GM23338 (cell line): Measurements from ENCODE around the gene SMAD3. TPM values are rescaled to one million over a fixed set of nuclear protein-coding genes. Genes with fewer than 3 reads are reported as not detected.

Experiments
- ATAC-seq: fragments of 200-7000 bp; cut with Tn5 transposase; 3 replicates; pipeline ENCODE4 v1.9.1; 2020
- DNase-seq: peaks from one replicate; pipeline ENCODE4 v3.0.0-alpha.2; 2015; ENCODE audit warnings: low spot score
- H2AFZ ChIP-seq: fragments of 200-600 bp; sonication (generic); 2 replicates; pipeline ENCODE4 v1.8.0; 2016; ENCODE audit warnings: antibody characterized with exemption, mild to moderate bottlenecking, moderate library complexity
- H3F3A ChIP-seq: fragments of 200-600 bp; sonication (generic); replicated peaks from 2 replicates; pipeline ENCODE4 v1.8.0; 2017; ENCODE audit warnings: antibody characterized with exemption, mixed run types, low read depth
- H3K27ac ChIP-seq: fragments of 200-600 bp; sonication (generic); 2 replicates; pipeline ENCODE4 v1.6.1; 2016; ENCODE audit warnings: low read depth
- H3K27me3 ChIP-seq: fragments of 200-600 bp; sonication (generic); 2 replicates; pipeline ENCODE4 v1.8.0; 2016; ENCODE audit warnings: mild to moderate bottlenecking, mixed run types, moderate library complexity; ENCODE audit not compliant: insufficient read depth
- H3K36me3 ChIP-seq: fragments of 200-600 bp; sonication (generic); 2 replicates; pipeline ENCODE4 v1.8.0; 2016; ENCODE audit warnings: mild to moderate bottlenecking; ENCODE audit not compliant: insufficient read depth
- H3K4me1 ChIP-seq: fragments of 200-600 bp; sonication (generic); 2 replicates; pipeline ENCODE4 v1.8.0; 2016; ENCODE audit warnings: mild to moderate bottlenecking, moderate library complexity; ENCODE audit not compliant: insufficient read depth
- H3K4me2 ChIP-seq: fragments of 200-600 bp; sonication (generic); 2 replicates; pipeline ENCODE4 v1.7.1; 2017; ENCODE audit warnings: mixed run types
- H3K4me3 ChIP-seq: fragments of 200-600 bp; sonication (generic); 2 replicates; pipeline ENCODE4 v1.6.1; 2016; ENCODE audit warnings: mixed run types
- H3K79me2 ChIP-seq: fragments of 200-600 bp; sonication (generic); replicated peaks from 2 replicates; pipeline ENCODE4 v1.8.0; 2017; ENCODE audit warnings: mild to moderate bottlenecking; ENCODE audit not compliant: insufficient read depth
- H3K9me2 ChIP-seq: fragments of 200-600 bp; sonication (generic); 2 replicates; pipeline ENCODE4 v1.8.0; 2017; ENCODE audit not compliant: insufficient read depth
- H4K20me1 ChIP-seq: fragments of 200-600 bp; sonication (generic); replicated peaks from 2 replicates; pipeline ENCODE4 v1.8.0; 2017; ENCODE audit warnings: mild to moderate bottlenecking; ENCODE audit not compliant: insufficient read depth
- H3K27ac Mint-ChIP-seq: 2 replicates; pipeline ENCODE4 v1.8.0; 2020; ENCODE audit warnings: inconsistent platforms, mild to moderate bottlenecking, moderate library complexity, mixed read lengths
- H3K27me3 Mint-ChIP-seq: 3 replicates; pipeline ENCODE4 v1.8.0; 2022; ENCODE audit warnings: low read depth, mild to moderate bottlenecking, moderate library complexity, mixed read lengths, inconsistent platforms; ENCODE audit not compliant: insufficient read depth, poor library complexity
- H3K36me3 Mint-ChIP-seq: 3 replicates; pipeline ENCODE4 v1.8.0; 2021; ENCODE audit warnings: low read depth, mild to moderate bottlenecking, inconsistent platforms, moderate library complexity, mixed read lengths
- H3K4me1 Mint-ChIP-seq: 3 replicates; pipeline ENCODE4 v1.8.0; 2020; ENCODE audit warnings: mild to moderate bottlenecking, inconsistent platforms, mixed read lengths
- H3K4me3 Mint-ChIP-seq: 3 replicates; pipeline ENCODE4 v1.8.0; 2021; ENCODE audit warnings: moderate library complexity, mild to moderate bottlenecking, inconsistent platforms, mixed read lengths
- H3K9me3 Mint-ChIP-seq: 3 replicates; pipeline ENCODE4 v1.8.0; 2020; ENCODE audit warnings: moderate library complexity, mild to moderate bottlenecking, inconsistent platforms, mixed read lengths
- CREB1 ChIP-seq: fragments of 250-450 bp; sonication (Bioruptor Pico); IDR thresholded peaks from 2 replicates; pipeline ENCODE4 v1.5.0; 2020; ENCODE audit warnings: low read depth, mild to moderate bottlenecking, moderate library complexity
- EZH2 ChIP-seq: fragments of 200-600 bp; sonication (generic); IDR thresholded peaks from one replicate; pipeline ENCODE4 v1.8.0; 2017; ENCODE audit warnings: antibody characterized with exemption, mild to moderate bottlenecking, low read depth; ENCODE audit not compliant: unreplicated experiment
- EZH2phosphoT487 ChIP-seq: fragments of 200-600 bp; sonication (generic); IDR thresholded peaks from one replicate; pipeline ENCODE4 v1.8.1; 2018; ENCODE audit warnings: antibody characterized with exemption; ENCODE audit not compliant: unreplicated experiment
- NANOG ChIP-seq: IDR thresholded peaks from 2 replicates; pipeline ENCODE4 v1.6.1; 2016; ENCODE audit warnings: antibody characterized with exemption, borderline replicate concordance
- STAT1 ChIP-seq: IDR thresholded peaks from one replicate; pipeline ENCODE4 v1.6.1; 2016; ENCODE audit warnings: antibody characterized with exemption; ENCODE audit not compliant: unreplicated experiment
- polyA plus RNA-seq: library from polyadenylated mRNA; unstranded; fragments of >200 nt; fragmentation: Nextera tagmentation; extraction: Ambion mirVana; gene quantifications from 2 replicates; pipeline ENCODE4 v1.2.1, GENCODE V29; 2016
- total RNA-seq: library from RNA; depleted of rRNA; stranded (reverse); fragments of >200 nt; shearing (Covaris generic); gene quantifications from 2 replicates; pipeline ENCODE4 v1.2.3, GENCODE V29; 2014
- TF ChIP-seq, protein P1 (sequence below), 2 experiments: fragments of 200-600 bp in 1 of 2; sonication (generic) in 1 of 2; conservative IDR thresholded peaks; 2 replicates each; pipeline versions ENCODE4 v1.5.1 to v1.6.1; 2016 to 2017; ENCODE audit warnings: antibody characterized with exemption in 2 of 2, low read depth in 2 of 2, mild to moderate bottlenecking in 2 of 2, moderate library complexity in 1 of 2
- TF ChIP-seq, protein P2 (sequence below): fragments of 250-450 bp; sonication (Bioruptor Pico); IDR thresholded peaks from 2 replicates; pipeline ENCODE4 v1.5.0; 2020; ENCODE audit warnings: mild to moderate bottlenecking, moderate library complexity

Gene SMAD3
- total and polyA plus RNA-seq, 2 experiments from 2014 or later: 4.9 to 11.6 TPM

DNA sequence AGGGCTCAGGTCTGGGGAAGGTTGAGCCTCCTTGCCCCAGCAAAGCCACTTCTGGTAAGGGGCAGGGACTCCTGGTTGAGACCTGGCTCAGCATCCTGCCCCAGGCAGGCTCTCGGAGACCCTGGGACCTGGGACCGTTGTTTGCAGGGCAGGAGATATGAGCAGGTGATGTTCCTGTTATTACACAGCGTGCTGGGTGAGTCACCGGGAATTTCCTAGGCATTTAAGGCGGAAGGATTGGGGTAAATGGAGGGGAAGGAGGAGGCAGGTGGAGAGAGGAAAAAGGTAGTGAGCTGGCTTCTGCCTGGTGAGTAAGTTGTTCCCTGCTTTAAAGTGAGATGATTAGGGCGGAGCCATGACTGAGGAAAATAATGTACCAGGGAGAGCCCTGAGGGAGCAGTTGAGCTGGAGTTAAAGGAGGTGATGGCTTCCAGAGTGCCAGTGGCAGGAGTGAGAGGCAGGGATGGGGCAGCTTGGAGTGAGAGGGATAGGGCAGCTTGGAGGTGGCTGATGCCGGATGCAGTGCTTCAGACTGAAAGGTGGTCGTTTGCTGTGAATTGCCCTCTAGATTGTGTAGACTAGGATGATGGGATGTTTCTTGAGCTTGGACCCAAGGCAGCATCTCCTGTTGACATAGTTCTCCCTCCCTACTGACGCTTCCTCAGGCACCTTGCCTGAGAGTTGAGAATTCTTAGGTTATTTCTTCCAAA lies 109.6 kb downstream of the SMAD3 start:
- H3K4me1 Mint-ChIP-seq: peaks cover 36% of the 10 kb centered on the region

More for the DNA sequence above, 109.6 kb downstream of the SMAD3 start:
- Histone ChIP-seq H3K27me3 (no peaks in the 10 kb centered on the region), H3K36me3 (no peaks in the 10 kb centered on the region; the same call in 1 of the 2 replicates), H3K9me2 (no peaks in the 10 kb centered on the region), H3K4me3 (no peak overlapping the region), H3K27ac (no peak overlapping the region), H4K20me1 (no peaks in the 10 kb centered on the region), H3K4me2 (no peak overlapping the region), H3K79me2 (no peaks in the 10 kb centered on the region), H3K4me1 (peaks cover 7% of the 10 kb centered on the region; the same call in 1 of the 2 replicates), H2AFZ (no peak overlapping the region), H3F3A (no peaks in the 10 kb centered on the region)
- peak; percentile 23 for ATAC-seq
- H3K9me3 Mint-ChIP-seq: no peaks in the 10 kb centered on the region; the same call in 2 of the 3 replicates
- H3K27me3 Mint-ChIP-seq: peaks cover 15% of the 10 kb centered on the region
- peak overlapping the region; percentile 37; the same call in 1 of the 2 replicates for H3K27ac Mint-ChIP-seq
- no peak for DNase-seq
- H3K4me3 Mint-ChIP-seq: no peak overlapping the region
- TF ChIP-seq CREB1 (CRISPR knock-in tag) (no peak), NANOG (no peak), STAT1 (no peak), EZH2phosphoT487 (no peak), EZH2 (no peak)
- TF ChIP-seq, protein P1, sequence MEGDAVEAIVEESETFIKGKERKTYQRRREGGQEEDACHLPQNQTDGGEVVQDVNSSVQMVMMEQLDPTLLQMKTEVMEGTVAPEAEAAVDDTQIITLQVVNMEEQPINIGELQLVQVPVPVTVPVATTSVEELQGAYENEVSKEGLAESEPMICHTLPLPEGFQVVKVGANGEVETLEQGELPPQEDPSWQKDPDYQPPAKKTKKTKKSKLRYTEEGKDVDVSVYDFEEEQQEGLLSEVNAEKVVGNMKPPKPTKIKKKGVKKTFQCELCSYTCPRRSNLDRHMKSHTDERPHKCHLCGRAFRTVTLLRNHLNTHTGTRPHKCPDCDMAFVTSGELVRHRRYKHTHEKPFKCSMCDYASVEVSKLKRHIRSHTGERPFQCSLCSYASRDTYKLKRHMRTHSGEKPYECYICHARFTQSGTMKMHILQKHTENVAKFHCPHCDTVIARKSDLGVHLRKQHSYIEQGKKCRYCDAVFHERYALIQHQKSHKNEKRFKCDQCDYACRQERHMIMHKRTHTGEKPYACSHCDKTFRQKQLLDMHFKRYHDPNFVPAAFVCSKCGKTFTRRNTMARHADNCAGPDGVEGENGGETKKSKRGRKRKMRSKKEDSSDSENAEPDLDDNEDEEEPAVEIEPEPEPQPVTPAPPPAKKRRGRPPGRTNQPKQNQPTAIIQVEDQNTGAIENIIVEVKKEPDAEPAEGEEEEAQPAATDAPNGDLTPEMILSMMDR (conservative IDR thresholded peaks at IDR 0.05; ENCODE audit: low read depth in 2 of 2): no peak
- TF ChIP-seq, protein P2, sequence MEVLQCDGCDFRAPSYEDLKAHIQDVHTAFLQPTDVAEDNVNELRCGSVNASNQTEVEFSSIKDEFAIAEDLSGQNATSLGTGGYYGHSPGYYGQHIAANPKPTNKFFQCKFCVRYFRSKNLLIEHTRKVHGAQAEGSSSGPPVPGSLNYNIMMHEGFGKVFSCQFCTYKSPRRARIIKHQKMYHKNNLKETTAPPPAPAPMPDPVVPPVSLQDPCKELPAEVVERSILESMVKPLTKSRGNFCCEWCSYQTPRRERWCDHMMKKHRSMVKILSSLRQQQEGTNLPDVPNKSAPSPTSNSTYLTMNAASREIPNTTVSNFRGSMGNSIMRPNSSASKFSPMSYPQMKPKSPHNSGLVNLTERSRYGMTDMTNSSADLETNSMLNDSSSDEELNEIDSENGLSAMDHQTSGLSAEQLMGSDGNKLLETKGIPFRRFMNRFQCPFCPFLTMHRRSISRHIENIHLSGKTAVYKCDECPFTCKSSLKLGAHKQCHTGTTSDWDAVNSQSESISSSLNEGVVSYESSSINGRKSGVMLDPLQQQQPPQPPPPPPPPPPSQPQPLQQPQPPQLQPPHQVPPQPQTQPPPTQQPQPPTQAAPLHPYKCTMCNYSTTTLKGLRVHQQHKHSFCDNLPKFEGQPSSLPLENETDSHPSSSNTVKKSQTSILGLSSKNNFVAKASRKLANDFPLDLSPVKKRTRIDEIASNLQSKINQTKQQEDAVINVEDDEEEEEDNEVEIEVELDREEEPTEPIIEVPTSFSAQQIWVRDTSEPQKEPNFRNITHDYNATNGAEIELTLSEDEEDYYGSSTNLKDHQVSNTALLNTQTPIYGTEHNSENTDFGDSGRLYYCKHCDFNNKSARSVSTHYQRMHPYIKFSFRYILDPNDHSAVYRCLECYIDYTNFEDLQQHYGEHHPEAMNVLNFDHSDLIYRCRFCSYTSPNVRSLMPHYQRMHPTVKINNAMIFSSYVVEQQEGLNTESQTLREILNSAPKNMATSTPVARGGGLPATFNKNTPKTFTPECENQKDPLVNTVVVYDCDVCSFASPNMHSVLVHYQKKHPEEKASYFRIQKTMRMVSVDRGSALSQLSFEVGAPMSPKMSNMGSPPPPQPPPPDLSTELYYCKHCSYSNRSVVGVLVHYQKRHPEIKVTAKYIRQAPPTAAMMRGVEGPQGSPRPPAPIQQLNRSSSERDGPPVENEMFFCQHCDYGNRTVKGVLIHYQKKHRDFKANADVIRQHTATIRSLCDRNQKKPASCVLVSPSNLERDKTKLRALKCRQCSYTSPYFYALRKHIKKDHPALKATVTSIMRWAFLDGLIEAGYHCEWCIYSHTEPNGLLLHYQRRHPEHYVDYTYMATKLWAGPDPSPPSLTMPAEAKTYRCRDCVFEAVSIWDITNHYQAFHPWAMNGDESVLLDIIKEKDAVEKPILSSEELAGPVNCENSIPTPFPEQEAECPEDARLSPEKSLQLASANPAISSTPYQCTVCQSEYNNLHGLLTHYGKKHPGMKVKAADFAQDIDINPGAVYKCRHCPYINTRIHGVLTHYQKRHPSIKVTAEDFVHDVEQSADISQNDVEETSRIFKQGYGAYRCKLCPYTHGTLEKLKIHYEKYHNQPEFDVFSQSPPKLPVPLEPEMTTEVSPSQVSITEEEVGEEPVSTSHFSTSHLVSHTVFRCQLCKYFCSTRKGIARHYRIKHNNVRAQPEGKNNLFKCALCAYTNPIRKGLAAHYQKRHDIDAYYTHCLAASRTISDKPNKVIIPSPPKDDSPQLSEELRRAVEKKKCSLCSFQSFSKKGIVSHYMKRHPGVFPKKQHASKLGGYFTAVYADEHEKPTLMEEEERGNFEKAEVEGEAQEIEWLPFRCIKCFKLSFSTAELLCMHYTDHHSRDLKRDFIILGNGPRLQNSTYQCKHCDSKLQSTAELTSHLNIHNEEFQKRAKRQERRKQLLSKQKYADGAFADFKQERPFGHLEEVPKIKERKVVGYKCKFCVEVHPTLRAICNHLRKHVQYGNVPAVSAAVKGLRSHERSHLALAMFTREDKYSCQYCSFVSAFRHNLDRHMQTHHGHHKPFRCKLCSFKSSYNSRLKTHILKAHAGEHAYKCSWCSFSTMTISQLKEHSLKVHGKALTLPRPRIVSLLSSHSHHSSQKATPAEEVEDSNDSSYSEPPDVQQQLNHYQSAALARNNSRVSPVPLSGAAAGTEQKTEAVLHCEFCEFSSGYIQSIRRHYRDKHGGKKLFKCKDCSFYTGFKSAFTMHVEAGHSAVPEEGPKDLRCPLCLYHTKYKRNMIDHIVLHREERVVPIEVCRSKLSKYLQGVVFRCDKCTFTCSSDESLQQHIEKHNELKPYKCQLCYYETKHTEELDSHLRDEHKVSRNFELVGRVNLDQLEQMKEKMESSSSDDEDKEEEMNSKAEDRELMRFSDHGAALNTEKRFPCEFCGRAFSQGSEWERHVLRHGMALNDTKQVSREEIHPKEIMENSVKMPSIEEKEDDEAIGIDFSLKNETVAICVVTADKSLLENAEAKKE: no peak
- peaks cover 3% of the 10 kb centered on the region for H3K36me3 Mint-ChIP-seq
